ENCODE results near the gene FOXP1. TPM values are rescaled to one million over a fixed set of nuclear protein-coding genes. Genes with fewer than 3 reads are reported as not detected.

FOXP1 gene
- total RNA-seq (2014; rRNA removed; shearing (Covaris generic)), result 22.1 and 26.9 TPM in 2 replicates

GRCh38 chr3:71583566-71584393, at the start of gene FOXP1:
Gene FOXP1, minus strand, starts transcription at chr3:71583728. Its CDS starts 385,347 bp downstream, at chr3:71198381.
- Histone ChIP-seq H3K27me3 (replicated peaks) (no peaks in the 10 kb centered on the region), H3K9me3 (replicated peaks) (no peaks in the 10 kb centered on the region), H3K27ac (peak within 1 kb of the TSS; percentile 65), H3K36me3 (no peaks in the 10 kb centered on the region), H3K4me1 (replicated peaks) (peaks cover 34% of the 10 kb centered on the region), H3K4me3 (peak within 1 kb of the TSS; percentile 66)
- DNase-seq (ENCODE audit: low read depth in 1 of 2, low spot score in 2 of 2), result peak; percentile 61 to 74

GRCh38 chr3:71629711-71630110, 46.2 kb upstream of the FOXP1 start:
- DNase-seq (ENCODE audit: low read depth in 1 of 2, low spot score in 2 of 2), result no peak
- H3K4me1 ChIP-seq (replicated peaks), result no peaks in the 10 kb centered on the region
- H3K36me3 ChIP-seq, result no peaks in the 10 kb centered on the region
- no peak overlapping the region for H3K27ac ChIP-seq
- H3K27me3 ChIP-seq (replicated peaks), result no peaks in the 10 kb centered on the region
- H3K9me3 ChIP-seq (replicated peaks), result no peaks in the 10 kb centered on the region
- no peak overlapping the region for H3K4me3 ChIP-seq

DNA sequence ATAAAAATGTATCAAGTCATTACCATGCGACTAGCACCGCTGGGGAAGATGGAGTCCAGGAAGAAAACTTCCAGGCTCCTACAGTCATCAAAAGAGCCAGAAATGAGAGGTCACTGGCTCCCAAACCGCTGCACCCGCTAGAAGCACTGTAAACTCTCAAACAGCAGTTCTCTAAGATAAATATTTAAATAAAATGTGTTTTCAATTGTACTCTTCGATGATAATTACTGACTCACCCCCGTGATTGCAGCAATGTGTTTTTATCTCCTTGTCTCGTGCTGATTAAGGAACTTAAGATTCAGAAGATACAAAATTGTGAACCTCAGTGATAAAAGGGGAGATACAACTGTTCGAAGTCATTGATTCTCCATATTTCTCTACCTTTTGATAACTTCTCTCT, 45.8 kb upstream of the FOXP1 start:
- no peaks in the 10 kb centered on the region for H3K4me1 ChIP-seq (replicated peaks)
- no peaks in the 10 kb centered on the region for H3K9me3 ChIP-seq (replicated peaks)
- no peak overlapping the region for H3K27ac ChIP-seq
- DNase-seq (ENCODE audit: low read depth in 1 of 2, low spot score in 2 of 2), result no peak
- no peak overlapping the region for H3K4me3 ChIP-seq
- no peaks in the 10 kb centered on the region for H3K36me3 ChIP-seq
- H3K27me3 ChIP-seq (replicated peaks), result no peaks in the 10 kb centered on the region

DNA sequence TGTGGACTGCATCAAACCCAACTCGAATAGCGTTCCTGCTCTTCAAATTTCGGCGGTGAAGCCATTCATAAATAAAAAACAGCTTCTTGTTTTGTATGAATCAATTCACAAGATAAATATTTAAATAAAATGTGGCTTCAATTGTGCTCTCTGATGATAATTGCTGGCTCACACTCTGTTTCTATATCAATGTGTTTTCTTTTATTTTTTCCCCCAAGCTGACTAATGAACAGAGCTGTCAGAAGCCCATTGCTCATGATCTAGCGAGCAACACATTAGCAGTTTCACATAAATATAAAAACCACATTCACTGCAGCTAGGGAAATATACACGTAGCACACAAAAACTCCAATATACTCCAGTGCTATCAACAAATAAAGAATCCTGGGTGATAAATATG, 45.0 kb upstream of the FOXP1 start:
- H3K36me3 ChIP-seq, result no peaks in the 10 kb centered on the region
- H3K9me3 ChIP-seq (replicated peaks), result no peaks in the 10 kb centered on the region
- no peak overlapping the region for H3K4me3 ChIP-seq
- no peaks in the 10 kb centered on the region for H3K27me3 ChIP-seq (replicated peaks)
- H3K27ac ChIP-seq, result no peak overlapping the region
- no peaks in the 10 kb centered on the region for H3K4me1 ChIP-seq (replicated peaks)
- no peak for DNase-seq (ENCODE audit: low read depth in 1 of 2, low spot score in 2 of 2)

DNA sequence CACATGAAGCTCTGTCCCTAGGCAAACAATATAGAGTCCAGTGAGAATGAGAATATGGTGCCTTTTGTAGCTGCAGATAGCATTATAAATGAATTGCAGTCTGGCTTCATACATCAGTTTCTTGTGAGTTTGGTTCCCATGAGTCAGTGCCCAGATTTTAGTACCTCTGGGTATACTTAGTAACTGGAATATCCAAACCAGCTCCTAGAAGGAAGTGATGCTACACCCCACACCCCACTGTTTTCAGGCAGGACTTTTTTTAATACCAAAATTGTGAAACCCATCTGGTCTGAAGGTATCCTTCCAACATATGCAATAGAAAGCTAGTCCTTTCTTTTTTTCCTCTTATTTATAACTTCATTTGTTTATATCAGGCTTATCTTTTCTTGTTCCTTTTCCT, 42.1 kb upstream of the FOXP1 start:
- Histone ChIP-seq H3K4me3 (no peak overlapping the region), H3K9me3 (replicated peaks) (no peaks in the 10 kb centered on the region), H3K27ac (no peak overlapping the region), H3K36me3 (no peaks in the 10 kb centered on the region), H3K27me3 (replicated peaks) (no peaks in the 10 kb centered on the region; the same call in 1 of the 2 replicates), H3K4me1 (replicated peaks) (no peaks in the 10 kb centered on the region)
- no peak for DNase-seq (ENCODE audit: low read depth in 1 of 2, low spot score in 2 of 2)

DNA sequence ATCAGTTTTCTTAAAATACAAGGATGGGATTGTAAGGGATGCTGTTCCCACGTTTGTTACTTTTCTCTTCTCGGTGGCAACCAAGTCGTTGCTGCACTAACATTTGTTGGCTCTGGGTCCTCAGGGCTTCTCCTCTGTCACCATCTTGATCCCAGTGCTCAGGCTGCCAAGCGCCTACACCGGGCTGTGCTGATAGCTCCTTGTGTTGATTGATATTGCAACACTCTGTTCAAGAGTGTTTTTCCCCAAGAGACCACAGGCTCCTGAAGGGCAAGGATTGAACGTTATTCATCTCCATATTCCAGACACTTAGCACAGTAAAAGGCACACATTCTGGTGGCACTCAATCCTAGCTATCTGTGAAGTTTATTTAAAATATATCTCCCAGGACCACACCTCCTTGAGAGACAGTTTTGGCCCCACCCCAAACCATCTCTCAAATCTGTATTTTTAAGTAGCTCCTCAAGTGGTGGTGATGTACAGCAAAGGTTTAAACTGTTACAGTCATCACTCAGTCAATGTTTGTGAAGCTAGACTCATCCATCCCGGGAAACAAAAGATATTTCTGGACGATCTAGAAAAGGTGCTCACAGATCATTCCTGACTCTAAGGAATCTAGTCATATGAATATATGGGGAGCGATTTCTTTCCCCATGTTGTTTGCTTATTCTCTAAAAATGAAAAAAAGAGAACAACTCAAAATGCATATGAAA, 38.5 kb upstream of the FOXP1 start:
- DNase-seq (ENCODE audit: low read depth in 1 of 2, low spot score in 2 of 2), result no peak
- H3K4me3 ChIP-seq, result no peak overlapping the region
- H3K27me3 ChIP-seq (replicated peaks), result no peaks in the 10 kb centered on the region; the same call in 1 of the 2 replicates
- H3K9me3 ChIP-seq (replicated peaks), result no peaks in the 10 kb centered on the region
- H3K4me1 ChIP-seq (replicated peaks), result no peaks in the 10 kb centered on the region
- no peaks in the 10 kb centered on the region for H3K36me3 ChIP-seq
- no peak overlapping the region for H3K27ac ChIP-seq

GRCh38 chr3:71618538-71618937, 35.0 kb upstream of the FOXP1 start:
- H3K4me1 ChIP-seq (replicated peaks), result no peaks in the 10 kb centered on the region
- no peaks in the 10 kb centered on the region for H3K36me3 ChIP-seq
- DNase-seq (ENCODE audit: low read depth in 1 of 2, low spot score in 2 of 2), result no peak
- no peaks in the 10 kb centered on the region for H3K9me3 ChIP-seq (replicated peaks)
- no peaks in the 10 kb centered on the region; the same call in 1 of the 2 replicates for H3K27me3 ChIP-seq (replicated peaks)
- no peak overlapping the region for H3K27ac ChIP-seq
- no peak overlapping the region for H3K4me3 ChIP-seq

- Histone ChIP-seq H3K9me3 (replicated peaks) (no peaks in the 10 kb centered on the region), H3K4me1 (replicated peaks) (no peaks in the 10 kb centered on the region), H3K27ac (no peak overlapping the region), H3K36me3 (no peaks in the 10 kb centered on the region), H3K4me3 (no peak overlapping the region), H3K27me3 (replicated peaks) (no peaks in the 10 kb centered on the region)
- DNase-seq (ENCODE audit: low read depth in 1 of 2, low spot score in 2 of 2), result no peak
These were observed 33.1 kb upstream of the FOXP1 start for GRCh38 chr3:71616571-71617021.

DNA sequence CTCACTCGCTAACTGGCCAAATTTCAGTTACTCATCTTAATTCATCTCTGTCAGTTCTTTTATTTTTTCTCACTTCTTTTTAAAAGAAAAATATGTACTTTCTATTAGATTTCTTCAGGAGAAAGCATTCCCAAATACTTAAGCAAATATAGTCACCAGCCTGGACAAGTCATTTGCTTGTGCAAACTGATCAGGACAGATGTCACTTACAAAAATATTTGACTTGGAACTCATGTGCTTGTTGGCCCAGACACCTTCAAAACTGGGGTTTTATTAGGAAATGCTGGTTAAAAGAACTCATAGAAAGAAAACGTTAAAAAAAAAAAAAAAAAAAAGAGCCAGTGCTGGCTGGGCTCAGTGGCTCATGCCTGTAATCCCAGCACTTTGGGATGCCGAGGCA, 31.3 kb upstream of the FOXP1 start:
- H3K27me3 ChIP-seq (replicated peaks), result no peaks in the 10 kb centered on the region
- no peak for DNase-seq (ENCODE audit: low read depth in 1 of 2, low spot score in 2 of 2)
- H3K27ac ChIP-seq, result no peak overlapping the region
- H3K36me3 ChIP-seq, result no peaks in the 10 kb centered on the region
- H3K9me3 ChIP-seq (replicated peaks), result no peaks in the 10 kb centered on the region
- H3K4me3 ChIP-seq, result no peak overlapping the region
- no peaks in the 10 kb centered on the region for H3K4me1 ChIP-seq (replicated peaks)

- Histone ChIP-seq H3K27me3 (replicated peaks) (no peaks in the 10 kb centered on the region), H3K27ac (no peak overlapping the region), H3K4me3 (no peak overlapping the region), H3K36me3 (no peaks in the 10 kb centered on the region), H3K4me1 (replicated peaks) (no peaks in the 10 kb centered on the region), H3K9me3 (replicated peaks) (no peaks in the 10 kb centered on the region)
- no peak for DNase-seq (ENCODE audit: low read depth in 1 of 2, low spot score in 2 of 2)
These were observed 30.9 kb upstream of the FOXP1 start for GRCh38 chr3:71614426-71614825.

DNA sequence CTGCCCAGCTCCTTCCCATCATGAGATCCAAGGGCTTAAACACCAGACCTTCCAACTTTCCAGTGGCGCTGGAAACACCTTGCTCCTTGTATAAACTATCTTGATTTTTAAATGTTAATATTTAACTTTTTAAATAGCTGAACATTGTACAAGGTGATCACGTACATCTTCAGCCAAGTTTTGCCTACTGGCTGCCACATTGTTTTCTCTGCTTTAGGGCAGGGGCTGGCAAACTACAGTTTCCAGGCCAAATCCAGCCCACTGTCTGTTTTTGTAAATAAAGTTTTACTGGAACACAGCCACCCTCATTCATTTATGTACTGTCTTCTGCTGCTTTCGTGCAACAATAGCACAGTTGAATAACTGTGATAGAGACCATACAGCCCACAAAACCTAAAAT, 27.6 kb upstream of the FOXP1 start:
- no peaks in the 10 kb centered on the region for H3K4me1 ChIP-seq (replicated peaks)
- DNase-seq (ENCODE audit: low read depth in 1 of 2, low spot score in 2 of 2), result no peak
- no peak overlapping the region for H3K4me3 ChIP-seq
- H3K27me3 ChIP-seq (replicated peaks), result no peaks in the 10 kb centered on the region
- no peak overlapping the region for H3K27ac ChIP-seq
- H3K9me3 ChIP-seq (replicated peaks), result no peaks in the 10 kb centered on the region; the same call in 1 of the 2 replicates
- no peaks in the 10 kb centered on the region for H3K36me3 ChIP-seq

DNA sequence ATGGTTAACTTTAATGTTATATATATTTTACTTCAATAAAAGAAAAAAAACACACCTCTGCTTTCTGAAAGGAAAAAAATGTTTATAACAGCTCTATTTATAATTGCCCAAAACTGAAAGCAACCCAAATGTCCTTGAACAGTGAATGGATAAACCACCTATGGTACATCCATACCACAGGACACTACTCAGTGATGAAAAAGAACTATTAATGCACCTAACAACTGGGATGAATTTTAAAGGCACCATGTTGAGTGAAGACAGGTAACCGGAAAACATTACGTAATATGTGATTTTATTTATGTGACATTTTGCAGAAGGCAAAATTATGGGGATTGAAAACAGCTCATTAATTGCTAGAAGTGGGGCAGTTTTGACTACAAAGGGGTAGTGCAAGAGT, 23.8 kb upstream of the FOXP1 start:
- H3K4me1 ChIP-seq (replicated peaks), result no peaks in the 10 kb centered on the region; the same call in 1 of the 2 replicates
- no peaks in the 10 kb centered on the region for H3K27me3 ChIP-seq (replicated peaks)
- no peak overlapping the region for H3K27ac ChIP-seq
- no peak for DNase-seq (ENCODE audit: low read depth in 1 of 2, low spot score in 2 of 2)
- H3K9me3 ChIP-seq (replicated peaks), result no peaks in the 10 kb centered on the region; the same call in 1 of the 2 replicates
- no peak overlapping the region for H3K4me3 ChIP-seq
- no peaks in the 10 kb centered on the region for H3K36me3 ChIP-seq

DNA sequence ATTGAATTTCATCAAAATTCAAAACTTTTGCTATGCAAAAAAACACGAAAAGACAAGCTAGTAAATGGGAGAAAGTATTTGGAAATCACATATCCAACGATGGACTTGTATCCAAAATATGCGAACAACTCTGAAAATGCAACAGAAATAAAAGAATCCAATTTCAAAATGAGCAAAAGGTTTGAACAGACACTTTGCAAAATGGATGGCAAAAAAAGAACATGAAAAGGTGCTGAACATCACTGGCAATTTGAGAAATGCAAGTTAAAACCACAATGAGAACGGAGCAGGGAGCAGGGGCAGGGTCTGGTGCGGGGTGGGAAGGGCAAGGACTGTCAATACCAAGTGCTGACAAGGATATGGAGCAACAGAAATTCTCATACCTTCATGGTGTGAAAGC, 23.1 kb upstream of the FOXP1 start:
- Histone ChIP-seq H3K4me3 (no peak overlapping the region), H3K27ac (no peak overlapping the region), H3K36me3 (no peaks in the 10 kb centered on the region), H3K9me3 (replicated peaks) (no peaks in the 10 kb centered on the region; the same call in 1 of the 2 replicates), H3K27me3 (replicated peaks) (no peaks in the 10 kb centered on the region), H3K4me1 (replicated peaks) (peaks cover 8% of the 10 kb centered on the region)
- no peak for DNase-seq (ENCODE audit: low read depth in 1 of 2, low spot score in 2 of 2)

GRCh38 chr3:71602256-71602655, 18.7 kb upstream of the FOXP1 start:
- DNase-seq (ENCODE audit: low read depth in 1 of 2, low spot score in 2 of 2), result no peak

More at GRCh38 chr3:71602256-71602655, 18.7 kb upstream of the FOXP1 start:
- H3K4me1 ChIP-seq (replicated peaks), result peaks cover 13% of the 10 kb centered on the region
- H3K27me3 ChIP-seq (replicated peaks), result no peaks in the 10 kb centered on the region
- no peaks in the 10 kb centered on the region for H3K36me3 ChIP-seq
- no peak overlapping the region for H3K27ac ChIP-seq
- no peak overlapping the region for H3K4me3 ChIP-seq
- H3K9me3 ChIP-seq (replicated peaks), result no peaks in the 10 kb centered on the region; the same call in 1 of the 2 replicates
